ENCODE measurements around the gene CTSH.

Gene CTSH

GRCh38 chr15:78944669-78945407 is at the start of gene CTSH:
TSS of gene CTSH (minus strand) at chr15:78945046. CDS start at chr15:78944981, 65 bp downstream.
- DNase-seq, result peak; percentile 75

GRCh38 chr15:78993931-78994530 is 49.2 kb upstream of the CTSH start:
- no peak for DNase-seq

GRCh38 chr15:78993257-78993930 is 48.5 kb upstream of the CTSH start:
- no peak for DNase-seq

GRCh38 chr15:78992416-78993256 is 47.8 kb upstream of the CTSH start:
- DNase-seq, result no peak

GRCh38 chr15:78991879-78992278 is 47.0 kb upstream of the CTSH start:
- DNase-seq, result no peak

- DNase-seq, result no peak
Measured at GRCh38 chr15:78991476-78991875, 46.6 kb upstream of the CTSH start.

GRCh38 chr15:78990278-78990677 is 45.4 kb upstream of the CTSH start:
- DNase-seq, result no peak

GRCh38 chr15:78989701-78990240 is 44.9 kb upstream of the CTSH start:
- DNase-seq, result no peak

GRCh38 chr15:78988361-78988911 is 43.6 kb upstream of the CTSH start:
- no peak for DNase-seq

GRCh38 chr15:78987556-78988360 is 42.9 kb upstream of the CTSH start:
- DNase-seq, result no peak

GRCh38 chr15:78985859-78986475 is 41.1 kb upstream of the CTSH start:
- DNase-seq, result no peak

GRCh38 chr15:78984041-78984440 is 39.2 kb upstream of the CTSH start:
- DNase-seq, result no peak

GRCh38 chr15:78983146-78983918 is 38.5 kb upstream of the CTSH start:
- DNase-seq, result no peak

- no peak for DNase-seq
Measured at GRCh38 chr15:78982736-78983135, 37.9 kb upstream of the CTSH start.

GRCh38 chr15:78981532-78982313 is 36.9 kb upstream of the CTSH start:
- no peak for DNase-seq

GRCh38 chr15:78979456-78980320 is 34.8 kb upstream of the CTSH start:
- peak; percentile 33 for DNase-seq

- DNase-seq, result no peak
Measured at GRCh38 chr15:78978601-78979179, 33.8 kb upstream of the CTSH start.
